GM19240 (cell line): ENCODE data around the gene FADS2.

Experiments
- DNase-seq: peaks from one replicate; pipeline ENCODE4 v3.0.0; 2011; ENCODE audit warnings: low spot score; ENCODE audit not compliant: insufficient read length

The FADS2 gene

GRCh38 chr11:61846362-61847020 lies 18.4 kb downstream of the FADS2 start:
- no peak for DNase-seq

- DNase-seq: no peak
Measured at GRCh38 chr11:61847914-61848581, 19.9 kb downstream of the FADS2 start.

GRCh38 chr11:61848631-61849030 lies 20.5 kb downstream of the FADS2 start:
- no peak for DNase-seq

- DNase-seq: no peak
Measured at GRCh38 chr11:61850687-61851086, 22.6 kb downstream of the FADS2 start.

- no peak for DNase-seq
Measured at GRCh38 chr11:61851113-61851899, 23.2 kb downstream of the FADS2 start.

GRCh38 chr11:61851900-61852295 lies 23.8 kb downstream of the FADS2 start:
- DNase-seq: no peak

- no peak for DNase-seq
Measured at GRCh38 chr11:61853698-61854169, 25.6 kb downstream of the FADS2 start.

- DNase-seq: no peak
Measured at GRCh38 chr11:61854206-61854895, 26.3 kb downstream of the FADS2 start.

GRCh38 chr11:61854966-61855714 lies 27.0 kb downstream of the FADS2 start:
- no peak for DNase-seq

GRCh38 chr11:61855939-61856680 lies 28.0 kb downstream of the FADS2 start:
- no peak for DNase-seq

- no peak for DNase-seq
Measured at GRCh38 chr11:61860054-61860903, 32.2 kb downstream of the FADS2 start.

GRCh38 chr11:61861634-61862033 lies 33.5 kb downstream of the FADS2 start:
- no peak for DNase-seq

GRCh38 chr11:61862714-61863547 lies 34.8 kb downstream of the FADS2 start:
- DNase-seq: no peak

- DNase-seq: no peak
Measured at GRCh38 chr11:61863548-61864081, 35.5 kb downstream of the FADS2 start.

- no peak for DNase-seq
Measured at GRCh38 chr11:61864814-61865775, 37.0 kb downstream of the FADS2 start.

- no peak for DNase-seq
Measured at GRCh38 chr11:61866231-61866957, 38.3 kb downstream of the FADS2 start.
